ENCODE data around the gene RAET1L.

DNA sequence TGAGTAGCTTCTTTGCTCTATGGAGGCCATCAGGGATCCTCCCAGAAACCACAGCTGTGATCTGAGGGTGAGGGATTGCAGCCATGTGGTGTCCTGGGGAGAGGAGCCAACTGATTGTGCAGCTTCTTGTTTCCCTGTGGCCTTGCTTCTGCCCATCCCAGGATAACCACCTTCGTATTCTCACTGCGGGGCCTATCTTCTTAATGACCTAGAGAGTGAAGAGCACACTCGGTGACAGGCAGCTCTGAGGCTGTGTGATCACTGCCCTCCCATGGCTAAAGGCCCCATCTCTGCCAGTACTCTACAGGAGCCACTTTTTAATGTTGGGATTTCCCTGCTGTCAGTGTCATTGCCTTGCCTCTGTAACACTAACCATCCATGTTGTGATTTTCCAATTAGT is 5.3 kb upstream of the RAET1L start:
- TF ChIP-seq, protein P1, sequence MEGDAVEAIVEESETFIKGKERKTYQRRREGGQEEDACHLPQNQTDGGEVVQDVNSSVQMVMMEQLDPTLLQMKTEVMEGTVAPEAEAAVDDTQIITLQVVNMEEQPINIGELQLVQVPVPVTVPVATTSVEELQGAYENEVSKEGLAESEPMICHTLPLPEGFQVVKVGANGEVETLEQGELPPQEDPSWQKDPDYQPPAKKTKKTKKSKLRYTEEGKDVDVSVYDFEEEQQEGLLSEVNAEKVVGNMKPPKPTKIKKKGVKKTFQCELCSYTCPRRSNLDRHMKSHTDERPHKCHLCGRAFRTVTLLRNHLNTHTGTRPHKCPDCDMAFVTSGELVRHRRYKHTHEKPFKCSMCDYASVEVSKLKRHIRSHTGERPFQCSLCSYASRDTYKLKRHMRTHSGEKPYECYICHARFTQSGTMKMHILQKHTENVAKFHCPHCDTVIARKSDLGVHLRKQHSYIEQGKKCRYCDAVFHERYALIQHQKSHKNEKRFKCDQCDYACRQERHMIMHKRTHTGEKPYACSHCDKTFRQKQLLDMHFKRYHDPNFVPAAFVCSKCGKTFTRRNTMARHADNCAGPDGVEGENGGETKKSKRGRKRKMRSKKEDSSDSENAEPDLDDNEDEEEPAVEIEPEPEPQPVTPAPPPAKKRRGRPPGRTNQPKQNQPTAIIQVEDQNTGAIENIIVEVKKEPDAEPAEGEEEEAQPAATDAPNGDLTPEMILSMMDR (IDR thresholded peaks at IDR 0.05): no peak
- no peak for TF ChIP-seq POLR2A (IDR thresholded peaks at IDR 0.05)

Data from adrenal gland (tissue), 5 donors.